Posterior cingulate gyrus (tissue), 11 donors: ENCODE data around the gene FBXL13.
"Not testable (repeated sequence)": the region's sequence is repeated elsewhere in the genome, so short reads cannot be mapped to it uniquely, and the experiment has no call there.

ENCODE experiments used
- DNase-seq, 10 donors: peaks; one replicate each; pipeline versions ENCODE4 v3.0.0 to v3.0.0-alpha.2; 2020 to 2021; ENCODE audit warnings: mixed read lengths in 3 of 10
- intact Hi-C: fragments of 100-400 bp; cut with DNase I; formaldehyde crosslinking; loops from one replicate; pipeline ENCODE4 v1.15.1; 2023

Gene FBXL13

GRCh38 chr7:102834466-102834865 is 240.1 kb downstream of the FBXL13 start:
- no peak for DNase-seq
- intact Hi-C loops: no loop called here

GRCh38 chr7:102833343-102833742 is 241.3 kb downstream of the FBXL13 start:
- intact Hi-C loops: no loop called here
- DNase-seq: no peak

- intact Hi-C loops: no loop called here
- no peak for DNase-seq
These were observed 241.9 kb downstream of the FBXL13 start for GRCh38 chr7:102832674-102833073.

GRCh38 chr7:102830197-102830596 is 244.4 kb downstream of the FBXL13 start:
- no peak for DNase-seq
- intact Hi-C loops: no loop called here

- intact Hi-C loops: no loop called here
- no peak for DNase-seq
These were observed 245.5 kb downstream of the FBXL13 start for GRCh38 chr7:102829075-102829474.

GRCh38 chr7:102828286-102828685 is 246.3 kb downstream of the FBXL13 start:
- no peak for DNase-seq
- intact Hi-C loops: no loop called here

GRCh38 chr7:102823390-102824119 is 251.0 kb downstream of the FBXL13 start:
- no peak for DNase-seq
- intact Hi-C loops: no loop called here

- intact Hi-C loops: no loop called here
- DNase-seq: no peak
These were observed 252.4 kb downstream of the FBXL13 start for GRCh38 chr7:102821994-102822747.

GRCh38 chr7:102819151-102819550 is 255.4 kb downstream of the FBXL13 start:
- intact Hi-C loops: no loop called here
- no peak for DNase-seq

- no peak for DNase-seq
- intact Hi-C loops: no loop called here
These were observed 256.7 kb downstream of the FBXL13 start for GRCh38 chr7:102817616-102818573.

- no peak for DNase-seq
These were observed 260.5 kb downstream of the FBXL13 start for GRCh38 chr7:102814025-102814471.

GRCh38 chr7:102813191-102814024 is 261.2 kb downstream of the FBXL13 start:
- DNase-seq: no peak
- intact Hi-C loops: no loop called here

More at GRCh38 chr7:102814025-102814471, 260.5 kb downstream of the FBXL13 start:
- intact Hi-C loops: no loop called here

- intact Hi-C loops: no loop called here
- DNase-seq: no peak
These were observed 262.5 kb downstream of the FBXL13 start for GRCh38 chr7:102811942-102812678.

- intact Hi-C loops: no loop called here
- DNase-seq: no peak
These were observed 263.7 kb downstream of the FBXL13 start for GRCh38 chr7:102810916-102811315.

- intact Hi-C loops: no loop called here
- DNase-seq: no peak
These were observed 268.0 kb downstream of the FBXL13 start for GRCh38 chr7:102806613-102807012.

GRCh38 chr7:102795987-102796595 is 278.5 kb downstream of the FBXL13 start:
- intact Hi-C loops, DNase-seq: not testable (repeated sequence)

- intact Hi-C loops, DNase-seq: not testable (repeated sequence)
These were observed 280.0 kb downstream of the FBXL13 start for GRCh38 chr7:102794567-102794966.

- DNase-seq, intact Hi-C loops: not testable (repeated sequence)
These were observed 282.8 kb downstream of the FBXL13 start for GRCh38 chr7:102791831-102792230.

GRCh38 chr7:102791367-102791766 is 283.2 kb downstream of the FBXL13 start:
- intact Hi-C loops, DNase-seq: not testable (repeated sequence)
